A549 (cell line): ENCODE data around the gene SUV39H2. TPM values are rescaled to one million over a fixed set of nuclear protein-coding genes. Genes with fewer than 3 reads are reported as not detected.

Experiments
- ATAC-seq, 2 experiments: fragments of 200-7000 bp in 1 of 2; fragments of >200 bp in 1 of 2; cut with Nextera tagmentation in 1 of 2; cut with Tn5 transposase in 1 of 2; 3 replicates each; pipeline versions ENCODE4 v1.8.0 to v1.9.1; 2018 to 2020; ENCODE audit warnings: mild to moderate bottlenecking in 1 of 2, moderate library complexity in 1 of 2
- CTCF ChIA-PET: fragments of 300-600 bp; sonication (Branson Sonifier 250); formaldehyde crosslinking; extraction: SDS; loops from one replicate; lab custom pipeline; 2021; ENCODE audit warnings: antibody characterized with exemption, inconsistent platforms; lab: Yijun Ruan, JAX
- POLR2A ChIA-PET: fragments of 350-600 bp; formaldehyde crosslinking; extraction: SDS; loops from one replicate; lab custom pipeline; 2021; ENCODE audit warnings: antibody characterized with exemption, inconsistent platforms; lab: Yijun Ruan, JAX
- DNase-seq, 2 experiments: peaks; one replicate each; pipeline versions ENCODE4 v3.0.0 to v3.0.0-alpha.2; 2011 to 2016; ENCODE audit warnings: low read depth in 1 of 2, low spot score in 1 of 2
- FAIRE-seq: peaks from 2 replicates; lab custom pipeline; 2011; peaks lifted over from hg19 to GRCh38; lab: Jason Lieb, UNC
- H3K27ac ChIP-seq, 2 experiments: fragments of >200 bp; sonication (Bioruptor Twin); formaldehyde crosslinking; 3 replicates each; pipeline ENCODE4 v1.5.1; 2016 to 2017
- H3K4me1 ChIP-seq: fragments of >200 bp; sonication (Bioruptor Twin); formaldehyde crosslinking; 3 replicates; pipeline ENCODE4 v1.6.1; 2016
- H3K4me2 ChIP-seq: fragments of >200 bp; sonication (Bioruptor Twin); formaldehyde crosslinking; 3 replicates; pipeline ENCODE4 v1.6.1; 2016
- H3K4me3 ChIP-seq: fragments of >200 bp; sonication (Bioruptor Twin); formaldehyde crosslinking; 3 replicates; pipeline ENCODE4 v1.5.1; 2016
- H3K9me3 ChIP-seq: fragments of >200 bp; sonication (Bioruptor Twin); formaldehyde crosslinking; 3 replicates; pipeline ENCODE4 v1.6.1; 2016
- BHLHE40 ChIP-seq: IDR thresholded peaks from 2 replicates; pipeline ENCODE4 v1.6.1; 2012; ENCODE audit warnings: low read depth, low read length, inconsistent platforms
- CBX2 ChIP-seq: fragments of 200-600 bp; sonication (generic); IDR thresholded peaks from 2 replicates; pipeline ENCODE4 v1.6.1; 2016; ENCODE audit warnings: low read depth, mild to moderate bottlenecking, borderline replicate concordance
- CEBPB ChIP-seq, 2 experiments: fragments of >200 bp in 1 of 2; sonication (Bioruptor Twin) in 1 of 2; formaldehyde crosslinking in 1 of 2; IDR thresholded peaks; 2 replicates each; pipeline ENCODE4 v1.6.1; 2012 to 2016
- CHD4 ChIP-seq: fragments of 200-600 bp; sonication (generic); IDR thresholded peaks from 2 replicates; pipeline ENCODE4 v1.6.1; 2016; ENCODE audit warnings: antibody characterized with exemption, mild to moderate bottlenecking, borderline replicate concordance
- ELK1 ChIP-seq: fragments of 150-350 bp; IDR thresholded peaks from 2 replicates; pipeline ENCODE4 v1.6.1; 2014; ENCODE audit warnings: low read depth, mild to moderate bottlenecking, low read length
- ESRRA ChIP-seq: fragments of 150-350 bp; IDR thresholded peaks from 2 replicates; pipeline ENCODE4 v1.6.1; 2014; ENCODE audit warnings: mild to moderate bottlenecking, low read length, borderline replicate concordance
- FOSB ChIP-seq: fragments of 250-450 bp; sonication (Bioruptor Pico); IDR thresholded peaks from 2 replicates; pipeline ENCODE4 v1.5.0; 2020; ENCODE audit warnings: mild to moderate bottlenecking, moderate library complexity
- HEYL ChIP-seq: fragments of 250-450 bp; sonication (Bioruptor Pico); IDR thresholded peaks from 2 replicates; pipeline ENCODE4 v1.8.0; 2021; ENCODE audit warnings: mild to moderate bottlenecking, moderate library complexity
- HOXB5 ChIP-seq: fragments of 250-450 bp; sonication (Bioruptor Pico); IDR thresholded peaks from 2 replicates; pipeline ENCODE4 v1.5.0; 2020; ENCODE audit warnings: mild to moderate bottlenecking, moderate library complexity
- KDM5A ChIP-seq: fragments of 200-600 bp; sonication (generic); IDR thresholded peaks from 2 replicates; pipeline ENCODE4 v1.6.1; 2016; ENCODE audit warnings: antibody characterized with exemption, mild to moderate bottlenecking
- MYC ChIP-seq: IDR thresholded peaks from 2 replicates; pipeline ENCODE4 v1.6.1; 2012; ENCODE audit warnings: mild to moderate bottlenecking, inconsistent platforms, low read length, improper control_type of control experiment, borderline replicate concordance
- RAD21 ChIP-seq, 2 experiments: fragments of >200 bp in 1 of 2; sonication (Bioruptor Twin) in 1 of 2; formaldehyde crosslinking in 1 of 2; IDR thresholded peaks in 1 of 2; conservative IDR thresholded peaks in 1 of 2; 2 replicates in 1 of 2; 3 replicates in 1 of 2; pipeline ENCODE4 v1.6.1; 2012 to 2018; ENCODE audit warnings: inconsistent platforms in 1 of 2
- RARB ChIP-seq: fragments of 250-450 bp; sonication (Bioruptor Pico); IDR thresholded peaks from 2 replicates; pipeline ENCODE4 v1.8.0; 2021; ENCODE audit warnings: mild to moderate bottlenecking, moderate library complexity
- RCOR1 ChIP-seq: fragments of 150-350 bp; IDR thresholded peaks from 2 replicates; pipeline ENCODE4 v1.6.1; 2014; ENCODE audit warnings: antibody characterized with exemption, low read length, low read depth
- RFX5 ChIP-seq: fragments of 450-650 bp; IDR thresholded peaks from 2 replicates; pipeline ENCODE4 v1.7.1; 2014; ENCODE audit warnings: antibody characterized with exemption, mild to moderate bottlenecking, moderate library complexity
- TFCP2L1 ChIP-seq: fragments of 250-450 bp; sonication (Bioruptor Pico); IDR thresholded peaks from 2 replicates; pipeline ENCODE4 v1.5.0; 2021; ENCODE audit warnings: mild to moderate bottlenecking
- ZC3H11A ChIP-seq: fragments of 450-650 bp; IDR thresholded peaks from 2 replicates; pipeline ENCODE4 v1.6.1; 2014; ENCODE audit warnings: antibody characterized with exemption, mild to moderate bottlenecking
- ZNF302 ChIP-seq: fragments of 250-450 bp; sonication (Bioruptor Pico); IDR thresholded peaks from 2 replicates; pipeline ENCODE4 v1.9.0; 2021; ENCODE audit warnings: inconsistent platforms, mild to moderate bottlenecking, moderate library complexity
- ZSCAN20 ChIP-seq: fragments of 250-450 bp; sonication (Bioruptor Pico); IDR thresholded peaks from 2 replicates; pipeline ENCODE4 v1.8.0; 2022; ENCODE audit warnings: mild to moderate bottlenecking, moderate library complexity
- WGBS: methylation state at CpG from one replicate; pipeline ENCODE4 v1.1.6; 2017; ENCODE audit errors: missing lambda C conversion rate; 5-methylcytosine and 5-hydroxymethylcytosine counted together
- polyA plus RNA-seq, 4 experiments: library from polyadenylated mRNA; depleted of rRNA in 3 of 4; stranded (reverse); fragments of >200 nt; fragmentation: RNase III in 1 of 4; extraction: RNeasy Plus Mini Kit Qiagen cat#74134 plus additional on column Dnase treatment in 1 of 4; gene quantifications; 2 replicates in 3 of 4; 3 replicates in 1 of 4; pipeline ENCODE4 v1.2.3, GENCODE V29; 2011 to 2017
- TF ChIP-seq, protein P1 (sequence below): fragments of 450-650 bp; IDR thresholded peaks from 2 replicates; pipeline ENCODE4 v1.6.1; 2014; ENCODE audit warnings: antibody characterized with exemption
- TF ChIP-seq, protein P2 (sequence below): fragments of 250-450 bp; sonication (Bioruptor Pico); IDR thresholded peaks from 2 replicates; pipeline ENCODE4 v1.5.0; 2020; ENCODE audit warnings: low read depth, mild to moderate bottlenecking, moderate library complexity
- TF ChIP-seq, protein P3 (sequence below): fragments of >200 bp; sonication (Bioruptor Twin); formaldehyde crosslinking; IDR thresholded peaks from 3 replicates; pipeline ENCODE4 v1.5.1; 2016
- TF ChIP-seq, protein P4 (sequence below): fragments of >200 bp; sonication (Bioruptor Twin); formaldehyde crosslinking; IDR thresholded peaks from 3 replicates; pipeline ENCODE4 v1.6.1; 2016
- TF ChIP-seq, protein P5 (sequence below): fragments of 250-450 bp; sonication (Bioruptor Pico); IDR thresholded peaks from 2 replicates; pipeline ENCODE4 v1.5.0; 2021; ENCODE audit warnings: mild to moderate bottlenecking, moderate library complexity, borderline replicate concordance

The SUV39H2 gene
- polyA plus RNA-seq, 2 of the 4 experiments (the other 2 are of a cell fraction) = 23.2 to 24.0 TPM

DNA sequence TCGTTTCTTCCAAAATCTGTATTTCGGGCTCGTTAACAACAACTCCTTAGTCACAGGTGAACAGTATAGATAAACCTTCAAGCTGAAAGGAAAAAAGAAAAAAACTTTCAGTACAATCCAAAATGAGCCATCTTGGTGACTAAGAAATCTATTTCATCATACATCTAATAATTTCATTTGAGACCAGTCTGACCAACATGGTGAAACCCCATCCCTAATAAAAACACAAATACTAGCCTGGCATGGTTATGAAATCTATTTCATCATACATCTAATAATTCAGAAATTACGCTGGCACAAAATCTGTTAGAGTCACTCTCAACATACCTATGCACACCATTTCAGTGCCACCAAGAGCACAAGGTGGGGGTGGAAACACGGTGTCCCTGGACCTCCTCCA, 66.4 kb downstream of the SUV39H2 start:
- 91% methylated on average over 5 of the region's 5 CpGs for WGBS
- DNase-seq = no peak
- H3K27ac ChIP-seq = no peak overlapping the region
- FAIRE-seq = no peak
- no peak for ATAC-seq
- CTCF ChIA-PET = interaction anchor here (1.1 kb wide), 1 partner anchor 11 kb away, joined by 3 read pairs; no protein-coding TSS in a partner anchor
- no peaks in the 10 kb centered on the region for H3K4me1 ChIP-seq
- no peak for TF ChIP-seq MYC
- 0 out of 4 replicates have a peak, but pooled peaks of 1 of the 2 experiments have one; percentile 15 for TF ChIP-seq CEBPB (IDR thresholded peaks at IDR 0.05)
- no peak overlapping the region for H3K4me2 ChIP-seq
- POLR2A ChIA-PET = no interaction called here
- no peak overlapping the region for H3K4me3 ChIP-seq
- H3K9me3 ChIP-seq = no peaks in the 10 kb centered on the region

DNA sequence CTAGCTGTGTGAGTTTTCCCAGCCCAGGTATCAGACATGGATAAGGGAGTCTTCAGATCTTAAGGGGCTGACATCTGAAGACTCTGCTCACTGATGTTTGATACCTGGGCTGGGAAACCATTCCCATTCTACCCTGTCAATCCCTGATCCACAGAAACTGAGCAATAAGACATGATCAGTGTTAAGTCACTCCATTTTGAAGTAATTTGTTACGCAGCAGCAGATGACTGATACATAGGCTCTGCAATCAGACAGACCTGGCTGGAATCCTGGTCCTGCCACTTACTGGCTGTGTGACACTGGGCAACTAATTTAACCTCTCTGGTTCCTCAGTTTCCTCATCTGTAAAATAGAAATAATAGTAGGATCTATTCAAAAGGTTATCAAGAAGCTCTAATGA, 68.6 kb downstream of the SUV39H2 start:
- no peak overlapping the region for H3K4me3 ChIP-seq
- no peak for FAIRE-seq
- no peak overlapping the region for H3K27ac ChIP-seq
- ATAC-seq = no peak
- TF ChIP-seq HEYL (CRISPR knock-in tag) (no peak), CHD4 (no peak), ELK1 (no peak), ZC3H11A (no peak), CEBPB (IDR thresholded peaks at IDR 0.05) (no peak), TFCP2L1 (no peak), KDM5A (no peak), RCOR1 (no peak), RFX5 (no peak), HOXB5 (CRISPR knock-in tag) (no peak), CBX2 (no peak), ESRRA (no peak), RARB (no peak), RAD21 (conservative IDR thresholded peaks at IDR 0.05 in 1 of 2, IDR thresholded peaks at IDR 0.05 in 1 of 2) (no peak)
- TF ChIP-seq, protein P1, sequence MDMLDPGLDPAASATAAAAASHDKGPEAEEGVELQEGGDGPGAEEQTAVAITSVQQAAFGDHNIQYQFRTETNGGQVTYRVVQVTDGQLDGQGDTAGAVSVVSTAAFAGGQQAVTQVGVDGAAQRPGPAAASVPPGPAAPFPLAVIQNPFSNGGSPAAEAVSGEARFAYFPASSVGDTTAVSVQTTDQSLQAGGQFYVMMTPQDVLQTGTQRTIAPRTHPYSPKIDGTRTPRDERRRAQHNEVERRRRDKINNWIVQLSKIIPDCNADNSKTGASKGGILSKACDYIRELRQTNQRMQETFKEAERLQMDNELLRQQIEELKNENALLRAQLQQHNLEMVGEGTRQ = no peak
- TF ChIP-seq, protein P2, sequence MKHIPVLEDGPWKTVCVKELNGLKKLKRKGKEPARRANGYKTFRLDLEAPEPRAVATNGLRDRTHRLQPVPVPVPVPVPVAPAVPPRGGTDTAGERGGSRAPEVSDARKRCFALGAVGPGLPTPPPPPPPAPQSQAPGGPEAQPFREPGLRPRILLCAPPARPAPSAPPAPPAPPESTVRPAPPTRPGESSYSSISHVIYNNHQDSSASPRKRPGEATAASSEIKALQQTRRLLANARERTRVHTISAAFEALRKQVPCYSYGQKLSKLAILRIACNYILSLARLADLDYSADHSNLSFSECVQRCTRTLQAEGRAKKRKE (CRISPR knock-in tag) = no peak
- TF ChIP-seq, protein P3, sequence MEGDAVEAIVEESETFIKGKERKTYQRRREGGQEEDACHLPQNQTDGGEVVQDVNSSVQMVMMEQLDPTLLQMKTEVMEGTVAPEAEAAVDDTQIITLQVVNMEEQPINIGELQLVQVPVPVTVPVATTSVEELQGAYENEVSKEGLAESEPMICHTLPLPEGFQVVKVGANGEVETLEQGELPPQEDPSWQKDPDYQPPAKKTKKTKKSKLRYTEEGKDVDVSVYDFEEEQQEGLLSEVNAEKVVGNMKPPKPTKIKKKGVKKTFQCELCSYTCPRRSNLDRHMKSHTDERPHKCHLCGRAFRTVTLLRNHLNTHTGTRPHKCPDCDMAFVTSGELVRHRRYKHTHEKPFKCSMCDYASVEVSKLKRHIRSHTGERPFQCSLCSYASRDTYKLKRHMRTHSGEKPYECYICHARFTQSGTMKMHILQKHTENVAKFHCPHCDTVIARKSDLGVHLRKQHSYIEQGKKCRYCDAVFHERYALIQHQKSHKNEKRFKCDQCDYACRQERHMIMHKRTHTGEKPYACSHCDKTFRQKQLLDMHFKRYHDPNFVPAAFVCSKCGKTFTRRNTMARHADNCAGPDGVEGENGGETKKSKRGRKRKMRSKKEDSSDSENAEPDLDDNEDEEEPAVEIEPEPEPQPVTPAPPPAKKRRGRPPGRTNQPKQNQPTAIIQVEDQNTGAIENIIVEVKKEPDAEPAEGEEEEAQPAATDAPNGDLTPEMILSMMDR = no peak
- H3K4me1 ChIP-seq = peaks cover 3% of the 10 kb centered on the region; the same call in 1 of the 3 replicates
- WGBS = 92% methylated on average over 1 of the region's 1 CpG
- CTCF ChIA-PET = no interaction called here
- no peak for DNase-seq
- H3K4me2 ChIP-seq = no peak overlapping the region
- POLR2A ChIA-PET = no interaction called here
- H3K9me3 ChIP-seq = no peaks in the 10 kb centered on the region

DNA sequence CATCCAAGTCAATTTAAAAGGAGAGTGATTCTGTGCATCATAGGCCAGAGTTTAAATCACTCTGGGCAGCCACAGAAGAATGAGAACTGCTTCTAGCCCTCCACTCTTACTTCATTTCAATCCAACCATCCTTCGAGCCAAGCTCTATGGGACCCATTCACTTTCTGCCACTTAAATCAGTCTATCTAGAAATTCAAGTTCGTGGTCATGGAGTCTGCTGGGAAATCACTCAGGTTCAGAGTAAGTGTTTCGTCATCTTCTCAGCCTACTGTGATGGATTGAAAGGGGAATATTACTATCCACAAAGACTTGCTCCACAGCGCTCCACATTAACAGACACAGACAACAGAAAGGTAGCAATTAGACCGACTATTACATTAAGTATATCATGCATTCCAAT, 70.6 kb downstream of the SUV39H2 start:
- H3K27ac ChIP-seq = no peak overlapping the region
- FAIRE-seq (no peak), ATAC-seq (no peak), DNase-seq (no peak)
- WGBS = 96% methylated on average over 5 of the region's 5 CpGs
- POLR2A ChIA-PET = no interaction called here
- peaks cover 11% of the 10 kb centered on the region for H3K4me1 ChIP-seq
- H3K4me2 ChIP-seq = no peak overlapping the region
- CTCF ChIA-PET = interaction anchor here (0.9 kb wide), 1 partner anchor 23 kb away, joined by 3 read pairs; no protein-coding TSS in a partner anchor
- no peaks in the 10 kb centered on the region for H3K9me3 ChIP-seq
- no peak overlapping the region for H3K4me3 ChIP-seq
- TF ChIP-seq FOSB (no peak), ELK1 (no peak), KDM5A (no peak), BHLHE40 (no peak), ZNF302 (CRISPR knock-in tag) (no peak), ZSCAN20 (CRISPR knock-in tag) (no peak)
- TF ChIP-seq, protein P4, sequence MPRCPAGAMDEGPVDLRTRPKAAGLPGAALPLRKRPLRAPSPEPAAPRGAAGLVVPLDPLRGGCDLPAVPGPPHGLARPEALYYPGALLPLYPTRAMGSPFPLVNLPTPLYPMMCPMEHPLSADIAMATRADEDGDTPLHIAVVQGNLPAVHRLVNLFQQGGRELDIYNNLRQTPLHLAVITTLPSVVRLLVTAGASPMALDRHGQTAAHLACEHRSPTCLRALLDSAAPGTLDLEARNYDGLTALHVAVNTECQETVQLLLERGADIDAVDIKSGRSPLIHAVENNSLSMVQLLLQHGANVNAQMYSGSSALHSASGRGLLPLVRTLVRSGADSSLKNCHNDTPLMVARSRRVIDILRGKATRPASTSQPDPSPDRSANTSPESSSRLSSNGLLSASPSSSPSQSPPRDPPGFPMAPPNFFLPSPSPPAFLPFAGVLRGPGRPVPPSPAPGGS = no peak
- TF ChIP-seq, protein P5, sequence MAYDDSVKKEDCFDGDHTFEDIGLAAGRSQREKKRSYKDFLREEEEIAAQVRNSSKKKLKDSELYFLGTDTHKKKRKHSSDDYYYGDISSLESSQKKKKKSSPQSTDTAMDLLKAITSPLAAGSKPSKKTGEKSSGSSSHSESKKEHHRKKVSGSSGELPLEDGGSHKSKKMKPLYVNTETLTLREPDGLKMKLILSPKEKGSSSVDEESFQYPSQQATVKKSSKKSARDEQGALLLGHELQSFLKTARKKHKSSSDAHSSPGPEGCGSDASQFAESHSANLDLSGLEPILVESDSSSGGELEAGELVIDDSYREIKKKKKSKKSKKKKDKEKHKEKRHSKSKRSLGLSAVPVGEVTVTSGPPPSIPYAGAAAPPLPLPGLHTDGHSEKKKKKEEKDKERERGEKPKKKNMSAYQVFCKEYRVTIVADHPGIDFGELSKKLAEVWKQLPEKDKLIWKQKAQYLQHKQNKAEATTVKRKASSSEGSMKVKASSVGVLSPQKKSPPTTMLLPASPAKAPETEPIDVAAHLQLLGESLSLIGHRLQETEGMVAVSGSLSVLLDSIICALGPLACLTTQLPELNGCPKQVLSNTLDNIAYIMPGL (CRISPR knock-in tag) = no peak
